Measurements from ENCODE around the gene P2RX5. TPM values are rescaled to one million over a fixed set of nuclear protein-coding genes. Genes with fewer than 3 reads are reported as not detected.

The P2RX5 gene
- total RNA-seq, 2 donors from 2014 or later: 6.3 TPM; not detected in 1

DNA sequence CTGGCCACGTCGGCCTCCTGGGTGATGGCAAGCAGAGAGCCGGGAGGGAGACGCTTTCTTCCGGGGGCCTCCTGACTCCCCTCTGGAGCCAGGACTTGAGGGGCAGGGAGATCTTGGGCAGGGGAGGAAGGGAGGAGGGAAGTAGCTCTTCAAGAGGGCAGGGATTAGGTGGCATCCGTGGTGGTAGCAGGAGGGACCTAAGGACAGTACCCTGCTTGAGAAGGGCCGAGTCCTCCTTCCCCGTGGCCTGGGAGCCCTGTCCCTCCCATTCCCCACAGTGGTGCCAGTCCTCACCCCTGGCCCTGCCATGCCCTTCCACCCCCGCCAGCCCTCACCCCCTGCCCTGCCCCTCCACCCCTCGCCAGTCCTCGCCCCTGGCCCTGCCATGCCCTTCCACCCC is 40.2 kb downstream of the P2RX5 start:
- no peak for DNase-seq (ENCODE audit: low spot score)
- Histone ChIP-seq H3K9me3 (no peaks in the 10 kb centered on the region), H3K27me3 (replicated peaks; ENCODE audit: insufficient read depth) (no peaks in the 10 kb centered on the region), H3K36me3 (no peaks in the 10 kb centered on the region), H3K4me1 (replicated peaks) (no peaks in the 10 kb centered on the region), H3K4me3 (no peak overlapping the region), H3K27ac (no peak overlapping the region)
- 89% methylated on average over 11 of the region's 11 CpGs for WGBS
- intact Hi-C loops (cut with DNase I): no loop called here
- no peak for TF ChIP-seq POLR2A (IDR thresholded peaks at IDR 0.05)
- TF ChIP-seq POLR2AphosphoS5 (IDR thresholded peaks at IDR 0.05): no peak
- TF ChIP-seq, protein P1, sequence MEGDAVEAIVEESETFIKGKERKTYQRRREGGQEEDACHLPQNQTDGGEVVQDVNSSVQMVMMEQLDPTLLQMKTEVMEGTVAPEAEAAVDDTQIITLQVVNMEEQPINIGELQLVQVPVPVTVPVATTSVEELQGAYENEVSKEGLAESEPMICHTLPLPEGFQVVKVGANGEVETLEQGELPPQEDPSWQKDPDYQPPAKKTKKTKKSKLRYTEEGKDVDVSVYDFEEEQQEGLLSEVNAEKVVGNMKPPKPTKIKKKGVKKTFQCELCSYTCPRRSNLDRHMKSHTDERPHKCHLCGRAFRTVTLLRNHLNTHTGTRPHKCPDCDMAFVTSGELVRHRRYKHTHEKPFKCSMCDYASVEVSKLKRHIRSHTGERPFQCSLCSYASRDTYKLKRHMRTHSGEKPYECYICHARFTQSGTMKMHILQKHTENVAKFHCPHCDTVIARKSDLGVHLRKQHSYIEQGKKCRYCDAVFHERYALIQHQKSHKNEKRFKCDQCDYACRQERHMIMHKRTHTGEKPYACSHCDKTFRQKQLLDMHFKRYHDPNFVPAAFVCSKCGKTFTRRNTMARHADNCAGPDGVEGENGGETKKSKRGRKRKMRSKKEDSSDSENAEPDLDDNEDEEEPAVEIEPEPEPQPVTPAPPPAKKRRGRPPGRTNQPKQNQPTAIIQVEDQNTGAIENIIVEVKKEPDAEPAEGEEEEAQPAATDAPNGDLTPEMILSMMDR (IDR thresholded peaks at IDR 0.05): no peak

DNA sequence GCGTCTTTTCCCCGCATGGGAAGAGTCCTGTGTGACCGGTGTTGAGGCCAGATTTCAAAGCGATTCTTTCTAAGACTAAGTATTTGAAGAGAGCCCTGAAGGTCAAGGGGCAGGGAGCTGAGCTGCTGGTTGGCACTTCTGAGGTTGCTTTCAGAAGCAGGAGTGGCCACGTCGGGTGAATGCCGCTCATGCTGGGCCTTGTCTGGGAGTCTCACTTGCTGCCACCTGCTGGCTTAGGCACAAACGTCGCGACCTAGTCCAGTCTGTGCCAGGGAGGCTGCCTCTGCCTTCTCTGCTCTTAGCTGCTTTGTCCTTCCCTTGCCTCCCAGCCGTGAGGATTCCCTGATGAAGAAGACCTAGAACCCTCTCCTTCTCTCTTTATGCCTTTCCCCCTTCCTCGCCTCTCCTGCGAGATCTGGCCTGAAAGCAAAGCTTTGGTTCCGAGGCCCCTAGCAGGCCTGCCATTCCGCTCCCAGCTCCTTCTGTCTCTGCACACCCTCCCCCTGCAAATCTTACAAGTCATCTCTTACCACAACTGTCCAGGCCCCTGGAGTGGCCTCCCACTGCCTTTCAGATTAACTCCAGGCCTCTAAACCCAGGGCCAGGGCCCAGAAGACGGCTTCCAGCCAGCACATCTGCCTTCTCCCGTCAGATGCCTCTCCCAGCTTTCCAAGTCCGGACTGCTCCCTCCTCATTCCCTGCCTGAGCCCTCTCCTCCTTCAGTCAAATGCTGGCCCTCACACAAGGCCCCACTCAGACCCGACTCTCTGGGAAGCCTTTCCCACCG is 48.0 kb downstream of the P2RX5 start:
- no peak overlapping the region for H3K27ac ChIP-seq

DNA sequence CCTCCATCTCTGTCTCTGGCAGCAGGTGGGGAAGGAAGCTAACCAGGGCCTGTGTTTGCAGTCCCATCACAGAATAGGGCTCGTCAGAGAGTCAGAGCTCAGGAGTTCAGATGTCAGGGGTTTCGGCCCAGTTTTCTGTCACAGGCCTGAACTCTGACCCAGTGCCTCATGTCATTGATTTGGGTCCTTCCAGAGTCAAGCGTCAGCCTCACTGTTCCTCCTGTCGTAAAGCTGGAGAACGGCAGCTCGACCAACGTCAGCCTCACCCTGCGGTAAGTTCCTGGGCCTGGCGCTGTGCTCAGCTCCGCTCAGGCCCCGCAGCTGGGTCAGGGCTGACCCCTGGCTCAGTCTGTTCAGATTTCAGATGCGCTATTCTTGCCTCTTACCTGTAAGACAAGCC is 48.7 kb downstream of the P2RX5 start:
- Histone ChIP-seq H3K27ac (no peak overlapping the region), H3K4me3 (no peak overlapping the region), H3K36me3 (no peaks in the 10 kb centered on the region), H3K9me3 (no peaks in the 10 kb centered on the region), H3K4me1 (replicated peaks) (no peaks in the 10 kb centered on the region), H3K27me3 (replicated peaks; ENCODE audit: insufficient read depth) (no peaks in the 10 kb centered on the region)
- WGBS: 90% methylated on average over 5 of the region's 12 CpGs
- DNase-seq (ENCODE audit: low spot score): no peak
- intact Hi-C loops (cut with DNase I): loop anchor here (10.0 kb wide), 1 partner anchor 602 kb away; no protein-coding TSS in a partner anchor
- TF ChIP-seq POLR2AphosphoS5 (IDR thresholded peaks at IDR 0.05): no peak
- TF ChIP-seq, protein P1 (IDR thresholded peaks at IDR 0.05): no peak
- no peak for TF ChIP-seq POLR2A (IDR thresholded peaks at IDR 0.05)

More for the DNA sequence above, 48.0 kb downstream of the P2RX5 start:
- Histone ChIP-seq H3K36me3 (no peaks in the 10 kb centered on the region), H3K4me3 (no peak overlapping the region), H3K4me1 (replicated peaks) (no peaks in the 10 kb centered on the region), H3K9me3 (no peaks in the 10 kb centered on the region), H3K27me3 (replicated peaks; ENCODE audit: insufficient read depth) (no peaks in the 10 kb centered on the region)
- intact Hi-C loops (cut with DNase I): loop anchor here (10.0 kb wide), 1 partner anchor 603 kb away; no protein-coding TSS in a partner anchor
- TF ChIP-seq POLR2A (IDR thresholded peaks at IDR 0.05) (no peak), POLR2AphosphoS5 (IDR thresholded peaks at IDR 0.05) (no peak)
- TF ChIP-seq, protein P1 (IDR thresholded peaks at IDR 0.05): peak in 3 of 4 experiments; percentile 22 to 47 (median 24)
- WGBS: 66% methylated on average over 20 of the region's 20 CpGs
- peak; percentile 32 for DNase-seq (ENCODE audit: low spot score)

DNA sequence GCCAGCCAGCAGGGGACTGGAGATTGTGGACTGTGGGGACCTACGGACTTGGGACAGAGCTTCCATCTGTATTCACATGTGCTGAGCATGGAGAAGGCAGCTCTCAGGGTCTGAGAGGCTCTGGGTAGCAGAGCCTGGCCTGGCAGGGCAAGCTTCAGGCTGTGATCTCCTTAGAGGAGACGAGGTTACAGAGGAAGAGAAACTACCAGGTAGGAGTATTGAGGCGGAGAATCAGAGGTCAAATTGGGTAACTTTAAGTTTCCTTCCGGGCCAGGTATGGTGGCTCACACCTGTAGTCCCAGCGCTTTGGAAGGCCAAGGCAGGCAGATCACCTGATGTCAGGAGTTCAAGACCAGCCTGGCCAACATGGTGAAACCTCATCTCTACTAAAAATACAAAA is 50.6 kb downstream of the P2RX5 start:
- Histone ChIP-seq H3K9me3 (no peaks in the 10 kb centered on the region), H3K27me3 (replicated peaks; ENCODE audit: insufficient read depth) (no peaks in the 10 kb centered on the region), H3K4me3 (no peak overlapping the region), H3K4me1 (replicated peaks) (no peaks in the 10 kb centered on the region), H3K36me3 (no peaks in the 10 kb centered on the region), H3K27ac (no peak overlapping the region)
- DNase-seq (ENCODE audit: low spot score): no peak
- intact Hi-C loops (cut with DNase I): loop anchor here (10.0 kb wide), 1 partner anchor 601 kb away; no protein-coding TSS in a partner anchor
- 58% methylated on average over 5 of the region's 5 CpGs for WGBS
- no peak for TF ChIP-seq POLR2A (IDR thresholded peaks at IDR 0.05)

DNA sequence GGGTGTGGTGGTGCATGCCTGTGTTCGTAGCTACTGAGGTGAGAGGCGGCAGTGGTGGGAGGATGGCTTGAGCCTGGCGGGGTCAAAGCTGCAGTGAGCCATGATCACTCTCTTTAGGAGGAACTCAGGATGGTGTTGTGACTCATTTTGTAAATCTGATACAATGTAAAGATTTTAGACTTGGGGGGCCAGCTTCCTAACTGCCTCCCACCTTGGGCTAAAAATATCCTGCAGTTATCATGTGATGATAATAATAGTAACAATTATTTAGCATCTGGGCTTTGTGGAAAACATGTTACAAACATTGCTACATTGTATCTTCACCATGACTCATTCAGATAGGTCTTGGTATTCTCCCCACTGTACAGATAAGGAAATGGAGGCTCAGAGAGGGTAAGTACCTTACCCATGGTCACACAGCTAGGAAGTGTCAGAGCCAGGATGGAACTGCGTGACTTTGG is 52.0 kb downstream of the P2RX5 start:
- TF ChIP-seq, protein P1 (IDR thresholded peaks at IDR 0.05): no peak
- TF ChIP-seq POLR2A (IDR thresholded peaks at IDR 0.05) (no peak), POLR2AphosphoS5 (IDR thresholded peaks at IDR 0.05) (no peak)
- Histone ChIP-seq H3K27me3 (replicated peaks; ENCODE audit: insufficient read depth) (no peaks in the 10 kb centered on the region), H3K36me3 (no peaks in the 10 kb centered on the region), H3K4me1 (replicated peaks) (no peaks in the 10 kb centered on the region), H3K9me3 (no peaks in the 10 kb centered on the region), H3K4me3 (no peak overlapping the region), H3K27ac (no peak overlapping the region)
- DNase-seq (ENCODE audit: low spot score): no peak
- WGBS: 92% methylated on average over 4 of the region's 4 CpGs
- intact Hi-C loops (cut with DNase I): loop anchor here (10.0 kb wide), 1 partner anchor 599 kb away; no protein-coding TSS in a partner anchor

Measured in prostate gland (tissue), 2 donors.